Daoy (cell line): ENCODE data around the gene SLC16A7. TPM values are rescaled to one million over a fixed set of nuclear protein-coding genes. Genes with fewer than 3 reads are reported as not detected.

Experiments used
- DNase-seq: peaks from one replicate; pipeline ENCODE4 v3.0.0-alpha.2; 2015; ENCODE audit warnings: low read depth
- total RNA-seq: library from RNA; depleted of rRNA; stranded (reverse); fragments of >200 nt; shearing (Covaris generic); gene quantifications from 2 replicates; pipeline ENCODE4 v1.2.3, GENCODE V29; 2014

The SLC16A7 gene
- total RNA-seq, 1 experiment from 2014 or later = 0.57 TPM

DNA sequence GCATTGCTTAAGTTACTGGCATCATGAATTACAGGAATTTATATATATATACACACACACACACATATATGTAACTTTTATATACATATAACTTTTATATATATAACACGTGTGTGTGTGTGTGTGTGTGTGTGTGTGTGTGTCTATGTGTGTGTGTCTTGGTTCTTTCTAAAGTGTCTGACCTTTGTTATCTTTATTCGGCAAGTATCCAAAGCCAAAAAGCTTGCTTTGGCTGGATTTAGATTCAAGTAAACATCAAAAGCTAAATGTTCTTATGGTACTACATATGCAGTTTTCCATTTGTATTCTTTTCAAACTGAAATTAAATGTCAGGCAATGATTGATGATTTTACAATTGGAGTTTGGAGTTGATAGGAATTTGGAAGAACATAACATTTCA, 69.9 kb downstream of the SLC16A7 start:
- DNase-seq = no peak

- DNase-seq = no peak
These were observed 72.8 kb downstream of the SLC16A7 start for GRCh38 chr12:59668674-59669073.

- no peak for DNase-seq
These were observed 76.4 kb downstream of the SLC16A7 start for GRCh38 chr12:59672273-59672672.

DNA sequence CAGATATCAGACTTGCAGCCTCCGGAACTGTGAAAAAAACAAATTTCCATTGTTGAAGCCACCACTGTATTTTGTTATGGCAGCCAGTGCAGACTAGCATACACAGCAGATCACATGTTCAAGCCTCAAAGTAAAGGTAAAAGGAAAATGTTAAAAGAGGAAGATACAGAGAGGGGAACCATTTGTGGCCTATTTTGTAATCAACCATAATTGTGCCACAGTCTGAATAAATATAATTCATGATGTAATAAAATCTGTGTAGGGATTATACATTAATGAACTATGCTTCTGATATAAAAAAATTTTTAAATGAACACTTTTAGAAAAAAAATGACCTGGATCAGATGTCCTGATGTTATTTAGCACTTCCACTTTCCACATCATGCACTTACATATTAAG, 79.6 kb downstream of the SLC16A7 start:
- DNase-seq = no peak

DNA sequence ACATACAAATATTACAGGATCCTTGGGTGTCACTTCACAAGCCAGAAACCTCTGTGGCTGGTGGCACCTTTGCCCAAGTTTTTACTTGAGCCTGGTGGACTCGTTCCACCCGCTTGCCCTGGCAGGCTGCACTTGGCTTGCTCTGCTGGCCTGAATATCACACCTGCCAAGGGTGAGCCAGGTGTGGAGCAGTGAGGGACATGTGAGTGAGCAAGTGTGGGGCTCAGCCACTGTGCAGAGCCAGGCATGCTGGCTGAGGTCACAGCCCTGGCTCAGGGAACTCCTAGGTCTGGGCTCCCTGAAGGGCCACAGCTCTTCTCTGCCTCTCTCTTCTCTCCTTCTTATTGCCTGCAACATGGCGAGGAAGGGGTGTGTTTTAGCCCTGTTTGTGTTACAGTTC, 82.0 kb downstream of the SLC16A7 start:
- DNase-seq = no peak

DNA sequence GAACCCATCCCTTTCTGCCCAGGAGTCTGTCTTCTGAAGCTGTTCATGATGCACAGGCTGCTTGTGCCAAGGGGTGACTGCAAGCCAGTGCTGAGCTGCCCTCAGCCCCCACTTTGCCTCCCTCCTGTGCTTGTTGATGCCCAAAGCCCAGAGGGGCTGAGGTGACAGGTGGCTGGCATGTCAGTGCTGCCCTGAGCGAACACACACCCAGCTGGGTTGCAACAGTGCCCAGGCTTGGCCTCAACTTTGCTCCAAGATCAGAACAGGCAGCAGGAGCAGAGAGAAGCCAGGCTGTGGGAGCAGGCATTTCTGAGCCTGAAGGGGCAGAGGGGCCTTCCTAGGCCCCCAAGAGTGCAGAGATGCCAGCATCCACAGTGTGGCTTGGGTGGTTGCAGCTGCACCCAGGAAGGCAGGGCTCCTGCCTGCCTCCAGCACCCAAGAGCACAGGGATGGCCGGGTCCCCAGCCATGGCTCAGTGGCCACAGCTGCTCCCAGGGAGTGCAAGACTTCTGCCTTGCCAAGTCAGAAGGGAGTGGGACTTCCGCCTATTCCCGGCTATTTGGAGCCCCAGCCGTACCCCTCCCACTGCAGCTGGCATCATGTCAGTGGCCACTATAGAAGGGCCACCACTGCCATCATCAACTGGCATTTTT, 83.1 kb downstream of the SLC16A7 start:
- DNase-seq = no peak

GRCh38 chr12:59689776-59690175, 93.9 kb downstream of the SLC16A7 start:
- no peak for DNase-seq

GRCh38 chr12:59695379-59695778, 99.5 kb downstream of the SLC16A7 start:
- no peak for DNase-seq

- DNase-seq = no peak
These were observed 102.8 kb downstream of the SLC16A7 start for GRCh38 chr12:59698600-59698999.

GRCh38 chr12:59699421-59700152, 103.8 kb downstream of the SLC16A7 start:
- DNase-seq = no peak

DNA sequence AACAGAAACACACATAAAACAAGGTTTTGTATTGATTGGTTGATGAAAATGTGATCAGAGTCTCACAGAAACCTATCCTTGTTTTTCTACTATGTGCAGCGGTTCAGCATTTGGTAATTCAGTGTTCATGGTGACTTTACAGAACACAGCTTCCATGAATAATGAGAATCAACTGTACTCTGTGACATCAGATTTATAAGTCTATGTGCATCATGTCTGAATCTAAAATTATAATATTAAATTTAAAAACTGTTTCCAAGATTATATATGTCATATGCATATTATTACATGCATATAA, 104.3 kb downstream of the SLC16A7 start:
- DNase-seq = no peak

DNA sequence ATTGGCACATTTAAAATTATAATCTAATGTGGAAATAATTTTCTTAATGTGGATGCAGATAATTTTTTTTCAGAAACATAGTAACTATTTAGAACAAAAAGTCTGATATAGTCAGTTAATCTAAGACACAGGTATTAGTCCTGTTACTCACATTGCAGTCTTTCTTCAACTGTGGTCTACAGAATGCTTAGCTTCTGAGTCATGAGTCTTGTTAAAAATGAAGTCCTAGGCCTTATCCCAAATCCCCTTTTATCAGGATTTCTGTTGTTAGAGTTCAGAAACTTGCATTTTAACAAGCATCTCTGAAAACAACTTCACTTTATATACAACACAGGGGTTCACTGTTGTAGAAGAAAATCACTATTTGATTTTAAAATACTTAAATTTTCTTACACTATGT, 112.2 kb downstream of the SLC16A7 start:
- no peak for DNase-seq

- DNase-seq = no peak
These were observed 112.7 kb downstream of the SLC16A7 start for GRCh38 chr12:59708484-59708883.

GRCh38 chr12:59710004-59710628, 114.3 kb downstream of the SLC16A7 start:
- no peak for DNase-seq

DNA sequence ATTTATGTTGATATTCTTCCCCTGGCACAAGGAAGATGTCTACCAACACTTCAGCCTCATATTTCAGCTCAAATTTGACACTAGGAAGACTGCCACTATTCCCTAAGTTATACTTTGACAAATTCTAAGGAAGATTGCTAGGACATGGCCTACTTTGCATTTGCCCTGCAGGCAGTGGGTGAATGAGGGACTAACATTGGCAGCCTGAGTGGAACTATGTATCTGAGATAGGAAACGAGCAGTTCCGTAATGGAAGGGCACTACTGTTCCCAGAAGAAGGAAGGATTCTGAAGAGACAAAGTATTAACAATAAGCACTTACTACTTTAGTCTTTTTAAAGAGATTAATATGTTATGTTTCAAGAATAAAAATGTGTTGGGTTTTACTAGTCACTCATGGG, 115.1 kb downstream of the SLC16A7 start:
- DNase-seq = no peak

GRCh38 chr12:59715434-59715833, 119.6 kb downstream of the SLC16A7 start:
- no peak for DNase-seq

- no peak for DNase-seq
These were observed 120.2 kb downstream of the SLC16A7 start for GRCh38 chr12:59716043-59716442.

- DNase-seq = no peak
These were observed 121.6 kb downstream of the SLC16A7 start for GRCh38 chr12:59717436-59717835.

- DNase-seq = no peak
These were observed 123.9 kb downstream of the SLC16A7 start for GRCh38 chr12:59719701-59720100.

DNA sequence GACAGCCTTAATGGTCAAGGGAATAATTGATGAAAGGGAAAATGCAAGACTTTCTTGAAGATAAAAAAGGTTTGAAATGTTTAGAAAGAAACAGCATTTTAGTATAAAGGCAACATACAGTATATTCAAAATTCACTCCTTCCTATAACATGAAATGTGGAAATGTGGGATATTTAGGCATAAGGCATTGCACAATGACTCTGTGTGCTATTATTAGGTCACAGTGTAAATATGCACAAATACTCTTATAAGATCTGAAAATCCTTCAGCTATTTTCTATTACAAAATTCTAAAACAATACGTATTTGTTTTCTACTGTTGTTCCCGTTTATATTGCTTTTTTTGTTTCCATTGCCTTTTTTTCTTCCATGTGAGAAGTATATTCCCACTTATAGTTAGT, 127.7 kb downstream of the SLC16A7 start:
- DNase-seq = no peak

DNA sequence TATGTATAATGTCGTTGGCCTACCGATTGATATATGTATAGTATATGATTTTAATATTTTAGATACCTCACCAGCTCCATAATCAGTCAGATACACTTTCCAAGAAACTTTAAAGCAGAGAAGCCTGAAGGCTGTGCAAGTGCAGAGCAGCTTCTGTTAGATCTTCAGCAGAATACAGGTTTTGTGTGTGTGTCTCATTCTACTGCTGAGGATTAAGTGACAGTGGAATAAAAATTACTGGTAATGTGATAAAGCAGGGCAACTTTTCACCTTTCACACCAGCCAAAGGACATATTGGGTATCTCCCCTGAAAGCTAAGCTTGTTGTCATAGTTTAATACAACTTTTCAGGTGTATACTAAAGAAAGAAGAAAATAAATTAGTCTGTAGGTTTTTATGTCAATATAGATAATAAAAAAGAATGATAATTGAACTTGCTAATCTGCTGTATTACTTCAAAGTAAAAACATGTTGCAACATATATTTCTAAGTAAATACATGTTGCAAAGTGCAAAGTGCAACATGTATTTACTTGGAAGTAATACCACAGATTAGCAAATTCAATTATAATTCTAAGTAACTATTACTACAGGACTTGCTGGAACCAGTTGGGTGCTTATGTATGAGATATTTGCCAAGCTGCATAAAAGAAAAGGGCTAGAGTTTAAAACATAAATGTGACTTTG, 128.3 kb downstream of the SLC16A7 start:
- no peak for DNase-seq

DNA sequence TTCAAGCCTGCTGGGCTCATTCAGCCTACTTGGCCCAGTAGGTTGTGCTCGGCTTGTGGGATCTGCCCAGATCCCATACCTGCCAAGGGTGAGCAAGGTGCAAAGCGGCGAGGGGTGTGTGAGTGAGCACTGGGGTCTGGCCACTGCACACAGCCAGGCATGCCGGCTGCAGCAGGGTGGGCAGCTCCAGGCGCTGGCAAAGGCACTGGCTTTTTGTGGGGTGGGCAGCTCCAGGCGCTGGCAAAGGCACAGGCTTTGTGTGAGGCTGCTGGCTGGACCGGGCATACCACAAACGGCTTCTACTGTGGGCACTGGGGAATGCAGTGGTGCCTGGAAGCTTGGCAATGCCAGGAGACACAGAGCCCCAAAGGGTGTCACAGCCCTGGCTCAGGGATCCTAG, 137.4 kb downstream of the SLC16A7 start:
- no peak for DNase-seq

DNA sequence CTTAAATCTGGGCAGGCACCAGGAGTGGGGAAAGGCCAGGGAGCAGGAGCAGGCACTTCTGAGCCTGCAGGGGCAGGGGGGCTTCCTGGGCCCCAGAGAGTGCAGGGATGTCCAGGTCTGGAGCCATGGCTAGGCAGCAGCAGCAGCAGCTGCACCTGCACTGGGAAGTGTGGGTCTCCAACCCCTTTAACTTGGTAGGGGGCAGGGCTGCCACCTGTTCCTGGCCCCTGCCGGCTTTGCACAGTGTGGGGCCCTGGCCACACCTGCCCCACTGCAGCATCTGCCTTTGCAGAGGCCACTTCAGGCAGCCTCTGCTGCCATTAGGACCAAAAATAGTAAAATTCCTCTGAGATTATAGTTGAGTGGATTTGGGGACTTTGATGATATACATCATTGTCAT, 138.5 kb downstream of the SLC16A7 start:
- DNase-seq = no peak
